ENCODE data around the gene NCAPD3.
"Not testable (repeated sequence)": the region's sequence is repeated elsewhere in the genome, so short reads cannot be mapped to it uniquely, and the experiment has no call there.

NCAPD3 gene

GRCh38 chr11:134120921-134121526 lies 102.7 kb downstream of the NCAPD3 start:
- H3K4me3 ChIP-seq (ENCODE audit: low read length) = no peak overlapping the region
- peaks cover 2% of the 10 kb centered on the region for H3K36me3 ChIP-seq (ENCODE audit: insufficient read depth, low read length)
- no peaks in the 10 kb centered on the region for H3K27me3 ChIP-seq (ENCODE audit: insufficient read depth, low read length)
- no peaks in the 10 kb centered on the region for H3K9me3 ChIP-seq (ENCODE audit: low read length)
- peaks cover 46% of the 10 kb centered on the region for H3K4me1 ChIP-seq (ENCODE audit: insufficient read depth, low read length)
- H2AFZ ChIP-seq (ENCODE audit: low read depth, low read length) = no peak overlapping the region

- peaks cover 39% of the 10 kb centered on the region for H3K4me1 ChIP-seq (ENCODE audit: insufficient read depth, low read length)
These were observed 103.5 kb downstream of the NCAPD3 start for GRCh38 chr11:134120143-134120850.

GRCh38 chr11:134119094-134119493 lies 104.7 kb downstream of the NCAPD3 start:
- peaks cover 2% of the 10 kb centered on the region for H3K36me3 ChIP-seq (ENCODE audit: insufficient read depth, low read length)
- H3K9me3 ChIP-seq (ENCODE audit: low read length) = no peaks in the 10 kb centered on the region
- H3K27me3 ChIP-seq (ENCODE audit: insufficient read depth, low read length) = no peaks in the 10 kb centered on the region
- peaks cover 29% of the 10 kb centered on the region for H3K4me1 ChIP-seq (ENCODE audit: insufficient read depth, low read length)
- no peak overlapping the region for H3K4me3 ChIP-seq (ENCODE audit: low read length)
- no peak overlapping the region for H2AFZ ChIP-seq (ENCODE audit: low read depth, low read length)

More at GRCh38 chr11:134120143-134120850, 103.5 kb downstream of the NCAPD3 start:
- no peak overlapping the region for H2AFZ ChIP-seq (ENCODE audit: low read depth, low read length)
- peaks cover 2% of the 10 kb centered on the region for H3K36me3 ChIP-seq (ENCODE audit: insufficient read depth, low read length)
- H3K9me3 ChIP-seq (ENCODE audit: low read length) = no peaks in the 10 kb centered on the region
- no peak overlapping the region for H3K4me3 ChIP-seq (ENCODE audit: low read length)
- H3K27me3 ChIP-seq (ENCODE audit: insufficient read depth, low read length) = no peaks in the 10 kb centered on the region

GRCh38 chr11:134118006-134118405 lies 105.8 kb downstream of the NCAPD3 start:
- H3K4me3 ChIP-seq (ENCODE audit: low read length) = no peak overlapping the region
- peaks cover 27% of the 10 kb centered on the region for H3K4me1 ChIP-seq (ENCODE audit: insufficient read depth, low read length)
- H3K36me3 ChIP-seq (ENCODE audit: insufficient read depth, low read length) = no peaks in the 10 kb centered on the region

GRCh38 chr11:134116210-134116609 lies 107.6 kb downstream of the NCAPD3 start:
- Histone ChIP-seq H3K4me1 (ENCODE audit: insufficient read depth, low read length) (peaks cover 22% of the 10 kb centered on the region), H3K27me3 (ENCODE audit: insufficient read depth, low read length) (no peaks in the 10 kb centered on the region), H3K4me3 (ENCODE audit: low read length) (no peak overlapping the region), H3K36me3 (ENCODE audit: insufficient read depth, low read length) (peaks cover 13% of the 10 kb centered on the region), H3K9me3 (ENCODE audit: low read length) (peaks cover 6% of the 10 kb centered on the region), H2AFZ (ENCODE audit: low read depth, low read length) (no peak overlapping the region)

More at GRCh38 chr11:134118006-134118405, 105.8 kb downstream of the NCAPD3 start:
- Histone ChIP-seq H2AFZ (ENCODE audit: low read depth, low read length) (no peak overlapping the region), H3K9me3 (ENCODE audit: low read length) (no peaks in the 10 kb centered on the region), H3K27me3 (ENCODE audit: insufficient read depth, low read length) (no peaks in the 10 kb centered on the region)

GRCh38 chr11:134113787-134114186 lies 110.0 kb downstream of the NCAPD3 start:
- not testable (repeated sequence) for H2AFZ ChIP-seq (ENCODE audit: low read depth, low read length); H3K4me1 ChIP-seq (ENCODE audit: insufficient read depth, low read length); H3K27me3 ChIP-seq (ENCODE audit: insufficient read depth, low read length); H3K4me3 ChIP-seq (ENCODE audit: low read length); H3K9me3 ChIP-seq (ENCODE audit: low read length)
- peaks cover 14% of the 10 kb centered on the region for H3K36me3 ChIP-seq (ENCODE audit: insufficient read depth, low read length)

GRCh38 chr11:134110252-134110815 lies 113.4 kb downstream of the NCAPD3 start:
- no peak overlapping the region for H3K4me3 ChIP-seq (ENCODE audit: low read length)

More at GRCh38 chr11:134110252-134110815, 113.4 kb downstream of the NCAPD3 start:
- H3K27me3 ChIP-seq (ENCODE audit: insufficient read depth, low read length) = no peaks in the 10 kb centered on the region
- peaks cover 14% of the 10 kb centered on the region for H3K36me3 ChIP-seq (ENCODE audit: insufficient read depth, low read length)
- H3K4me1 ChIP-seq (ENCODE audit: insufficient read depth, low read length) = no peaks in the 10 kb centered on the region
- peaks cover 8% of the 10 kb centered on the region for H3K9me3 ChIP-seq (ENCODE audit: low read length)
- no peak overlapping the region for H2AFZ ChIP-seq (ENCODE audit: low read depth, low read length)

Data from neuron (in vitro differentiated cells).